GM13976 (cell line): ENCODE results near the gene AFF4.

ENCODE experiments used
- DNase-seq: peaks from one replicate; pipeline ENCODE4 v3.0.0; 2012; ENCODE audit warnings: low spot score
- CTCF ChIP-seq: IDR thresholded peaks from 2 replicates; pipeline ENCODE4 v1.5.1; 2012; ENCODE audit warnings: borderline replicate concordance, mild to moderate bottlenecking; ENCODE audit not compliant: insufficient read depth; ENCODE audit errors: extremely low read depth, missing control alignments, control extremely low read depth
- in situ Hi-C: fragments of 300-500 bp; cut with MboI; formaldehyde crosslinking; loops from one replicate; pipeline ENCODE4 v1.12.0; 2022; ENCODE audit warnings: low sequenced_read_pairs, mixed read lengths, inconsistent platforms; ENCODE audit not compliant: unreplicated experiment

Gene AFF4

GRCh38 chr5:132830436-132831094, 132.9 kb downstream of the AFF4 start, which contains the start of gene SHROOM1:
Gene SHROOM1 (minus strand): TSS chr5:132830647. CDS start chr5:132826140, 4,507 bp downstream.
- no peak for TF ChIP-seq CTCF
- in situ Hi-C loops = no loop called here
- DNase-seq = peak; percentile 92

GRCh38 chr5:132829742-132830435, 133.5 kb downstream of the AFF4 start:
- in situ Hi-C loops = loop anchor here (10.0 kb wide), 1 partner anchor 445 kb away; no protein-coding TSS in a partner anchor
- peak; percentile 97 for TF ChIP-seq CTCF

GRCh38 chr5:132828846-132829494, 134.5 kb downstream of the AFF4 start:
- DNase-seq = no peak
- no peak for TF ChIP-seq CTCF
- in situ Hi-C loops = loop anchor here (10.0 kb wide), 1 partner anchor 444 kb away; no protein-coding TSS in a partner anchor

More at GRCh38 chr5:132829742-132830435, 133.5 kb downstream of the AFF4 start:
- peak; percentile 93 for DNase-seq

GRCh38 chr5:132827943-132828673, 135.3 kb downstream of the AFF4 start:
- no peak for DNase-seq
- in situ Hi-C loops = loop anchor here (10.0 kb wide), 1 partner anchor 443 kb away; no protein-coding TSS in a partner anchor
- TF ChIP-seq CTCF = no peak

GRCh38 chr5:132826424-132827082, 136.9 kb downstream of the AFF4 start:
- no peak for DNase-seq
- in situ Hi-C loops = loop anchor here (10.0 kb wide), 1 partner anchor 442 kb away; no protein-coding TSS in a partner anchor
- TF ChIP-seq CTCF = no peak
